Hematopoietic multipotent progenitor cell treated with erythropoietin and hydrocortisone succinate and interleukin-3 and kit ligand, for 4 days (in vitro differentiated cells): ENCODE measurements around the gene P2RY12.

ENCODE experiments used
- DNase-seq: peaks from one replicate; pipeline ENCODE4 v3.0.0-alpha.2; 2015

The P2RY12 gene

GRCh38 chr3:151331696-151332095 is 52.9 kb downstream of the P2RY12 start:
- DNase-seq = no peak

GRCh38 chr3:151330899-151331298 is 53.7 kb downstream of the P2RY12 start:
- DNase-seq = peak; percentile 49

GRCh38 chr3:151330379-151330778 is 54.2 kb downstream of the P2RY12 start:
- no peak for DNase-seq

GRCh38 chr3:151329363-151329762 is 55.2 kb downstream of the P2RY12 start, which contains the start of gene P2RY13:
Gene P2RY13 (minus strand): TSS chr3:151329549. CDS start chr3:151329528, 21 bp downstream.
- no peak for DNase-seq

GRCh38 chr3:151328298-151328995 is 56.1 kb downstream of the P2RY12 start:
- DNase-seq = peak; percentile 66

- DNase-seq = peak; percentile 73
Measured at GRCh38 chr3:151327571-151328198, 56.9 kb downstream of the P2RY12 start.

GRCh38 chr3:151322511-151322910 is 62.0 kb downstream of the P2RY12 start:
- no peak for DNase-seq

- no peak for DNase-seq
Measured at GRCh38 chr3:151321526-151321925, 63.0 kb downstream of the P2RY12 start.

GRCh38 chr3:151320131-151320530 is 64.4 kb downstream of the P2RY12 start:
- DNase-seq = no peak

GRCh38 chr3:151319628-151320027 is 64.9 kb downstream of the P2RY12 start:
- no peak for DNase-seq

GRCh38 chr3:151318991-151319390 is 65.6 kb downstream of the P2RY12 start:
- DNase-seq = peak; percentile 48

GRCh38 chr3:151318313-151318712 is 66.2 kb downstream of the P2RY12 start:
- no peak for DNase-seq

- DNase-seq = no peak
Measured at GRCh38 chr3:151316267-151316991, 68.1 kb downstream of the P2RY12 start, which contains the start of gene GPR87. Gene GPR87 (minus strand): TSS chr3:151316820. CDS start chr3:151300100, 16,720 bp downstream.

GRCh38 chr3:151315846-151316245 is 68.7 kb downstream of the P2RY12 start:
- no peak for DNase-seq

- DNase-seq = no peak
Measured at GRCh38 chr3:151315136-151315535, 69.4 kb downstream of the P2RY12 start.

- DNase-seq = no peak
Measured at GRCh38 chr3:151314593-151314992, 70.0 kb downstream of the P2RY12 start.

GRCh38 chr3:151314137-151314536 is 70.4 kb downstream of the P2RY12 start:
- DNase-seq = no peak

GRCh38 chr3:151312972-151313371 is 71.6 kb downstream of the P2RY12 start:
- no peak for DNase-seq

- no peak for DNase-seq
Measured at GRCh38 chr3:151309566-151309965, 75.0 kb downstream of the P2RY12 start.

GRCh38 chr3:151307583-151308488 is 76.7 kb downstream of the P2RY12 start:
- DNase-seq = no peak

GRCh38 chr3:151307131-151307530 is 77.4 kb downstream of the P2RY12 start:
- no peak for DNase-seq

GRCh38 chr3:151306168-151306810 is 78.3 kb downstream of the P2RY12 start:
- no peak for DNase-seq
